Measurements from ENCODE around the gene KIF20B. TPM values are rescaled to one million over a fixed set of nuclear protein-coding genes. Genes with fewer than 3 reads are reported as not detected.

Gene KIF20B
- total RNA-seq, 4 donors from 2014 or later, result 4.2 to 13.4 (median 8.6) TPM

- H3K9me3 ChIP-seq, result no peaks in the 10 kb centered on the region
- peaks cover 0 to under 1% (median 0%) of the 10 kb centered on the region in 3 donors for H3K4me1 ChIP-seq
- H3K4me3 ChIP-seq, result no peak overlapping the region
- 67 to 75% methylated on average over 1 of the region's 1 CpG for WGBS, 2 donors
- TF ChIP-seq CTCF (IDR thresholded peaks at IDR 0.05), result no peak
- TF ChIP-seq POLR2A (IDR thresholded peaks at IDR 0.05), result no peak
- DNase-seq, result no peak
- intact Hi-C loops (cut with DNase I), result no loop called here
- no peak overlapping the region for H3K27ac ChIP-seq
- no peaks in the 10 kb centered on the region for H3K27me3 ChIP-seq
- H3K36me3 ChIP-seq, result no peaks in the 10 kb centered on the region
These were observed 30.5 kb upstream of the KIF20B start for GRCh38 chr10:89670926-89671325.

GRCh38 chr10:89677341-89677740 is 24.0 kb upstream of the KIF20B start:
- DNase-seq, result no peak
- Histone ChIP-seq H3K36me3 (no peaks in the 10 kb centered on the region), H3K27ac (no peak overlapping the region), H3K27me3 (no peaks in the 10 kb centered on the region), H3K4me3 (no peak overlapping the region), H3K4me1 (no peaks in the 10 kb centered on the region), H3K9me3 (no peaks in the 10 kb centered on the region)
- TF ChIP-seq POLR2A (IDR thresholded peaks at IDR 0.05) (no peak), CTCF (IDR thresholded peaks at IDR 0.05) (no peak)
- intact Hi-C loops (cut with DNase I), result no loop called here

GRCh38 chr10:89679986-89680385 is 21.4 kb upstream of the KIF20B start:
- Histone ChIP-seq H3K36me3 (no peaks in the 10 kb centered on the region), H3K4me3 (no peak overlapping the region), H3K4me1 (no peaks in the 10 kb centered on the region), H3K27me3 (no peaks in the 10 kb centered on the region), H3K27ac (no peak overlapping the region), H3K9me3 (no peaks in the 10 kb centered on the region)
- intact Hi-C loops (cut with DNase I), result no loop called here
- 70 to 85% methylated on average over 3 of the region's 3 CpGs for WGBS, 2 donors
- DNase-seq, result no peak
- TF ChIP-seq CTCF (IDR thresholded peaks at IDR 0.05) (no peak), POLR2A (IDR thresholded peaks at IDR 0.05) (no peak)

GRCh38 chr10:89683883-89684282 is 17.5 kb upstream of the KIF20B start:
- Histone ChIP-seq H3K4me3 (no peak overlapping the region), H3K36me3 (no peaks in the 10 kb centered on the region), H3K27ac (no peak overlapping the region), H3K27me3 (no peaks in the 10 kb centered on the region), H3K9me3 (no peaks in the 10 kb centered on the region), H3K4me1 (no peaks in the 10 kb centered on the region)
- intact Hi-C loops (cut with DNase I), result no loop called here
- WGBS, 2 donors, result 68 to 83% methylated on average over 5 of the region's 5 CpGs
- no peak for DNase-seq
- TF ChIP-seq CTCF (IDR thresholded peaks at IDR 0.05) (no peak), POLR2A (IDR thresholded peaks at IDR 0.05) (no peak)

- H3K27ac ChIP-seq, result no peak overlapping the region
- no peaks in the 10 kb centered on the region for H3K9me3 ChIP-seq
- 69 to 90% methylated on average over 2 of the region's 2 CpGs for WGBS, 2 donors
- H3K4me1 ChIP-seq, result no peaks in the 10 kb centered on the region
- no peak for TF ChIP-seq POLR2A (IDR thresholded peaks at IDR 0.05)
- no peak for TF ChIP-seq CTCF (IDR thresholded peaks at IDR 0.05)
- intact Hi-C loops (cut with DNase I), result no loop called here
- H3K4me3 ChIP-seq, result no peak overlapping the region
- DNase-seq, result no peak
- H3K36me3 ChIP-seq, result no peaks in the 10 kb centered on the region
- H3K27me3 ChIP-seq, result no peaks in the 10 kb centered on the region
These were observed 16.8 kb upstream of the KIF20B start for GRCh38 chr10:89684604-89685003.
